ENCODE data around the gene SMYD4. TPM values are rescaled to one million over a fixed set of nuclear protein-coding genes. Genes with fewer than 3 reads are reported as not detected.

Gene SMYD4
- total and polyA plus RNA-seq, 9 of the 15 experiments (the other 6 are each of a cell fraction or from before 2014, with no cell fraction given) = 1.3 to 10.2 (median 6.7) TPM

DNA sequence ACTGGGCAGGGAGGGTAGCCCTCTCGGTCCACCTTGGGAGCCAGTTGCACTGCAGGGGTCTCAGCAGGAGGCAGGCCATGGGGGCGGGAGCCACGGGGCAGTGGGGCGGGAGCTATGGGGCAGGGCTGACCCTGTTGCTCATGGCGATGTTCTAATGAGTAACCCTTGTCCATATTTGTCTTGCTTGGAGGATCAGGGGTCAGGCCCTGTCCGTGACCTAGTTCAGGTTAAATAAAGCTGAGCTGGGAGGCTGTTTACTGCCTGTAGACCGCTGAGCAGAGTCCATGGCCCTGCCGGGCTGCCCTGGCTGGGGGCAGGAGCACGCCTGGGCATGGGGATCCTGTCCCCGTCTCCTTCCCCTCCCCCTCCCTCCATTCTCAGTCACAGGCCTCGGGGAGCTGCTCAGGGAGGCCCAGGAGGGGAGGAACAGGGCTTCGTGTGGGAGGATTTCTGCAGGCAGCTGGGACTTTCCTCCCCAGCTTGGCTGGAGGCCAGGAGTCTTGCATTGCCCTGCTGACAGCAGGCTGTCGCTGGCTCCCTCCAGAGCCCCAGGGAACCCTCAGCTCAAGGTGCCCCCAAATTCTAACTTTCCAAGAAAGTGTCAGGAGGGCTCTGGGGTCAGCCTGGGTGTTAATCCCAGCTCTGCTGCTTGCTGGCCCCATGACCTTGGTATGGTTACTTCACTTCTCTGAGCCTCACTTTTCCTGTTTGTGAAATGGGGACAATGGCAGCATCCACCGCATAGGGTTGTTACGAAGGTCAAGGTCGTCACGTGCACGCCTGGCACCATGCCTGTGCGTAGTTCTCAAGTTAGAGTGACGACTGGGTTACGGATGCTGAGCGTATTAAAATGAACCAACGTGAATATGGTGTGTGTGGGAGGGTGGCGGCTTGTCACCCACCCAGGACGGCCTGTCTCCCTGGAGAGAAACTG, 93.1 kb downstream of the SMYD4 start (continued):
- peak; percentile 85 for TF ChIP-seq ESRRA (IDR thresholded peaks at IDR 0.05; ENCODE audit: borderline replicate concordance, low read depth)
- no peak for TF ChIP-seq ZNF384 (IDR thresholded peaks at IDR 0.05; ENCODE audit: low read depth, low read length)
- TF ChIP-seq, protein P1, sequence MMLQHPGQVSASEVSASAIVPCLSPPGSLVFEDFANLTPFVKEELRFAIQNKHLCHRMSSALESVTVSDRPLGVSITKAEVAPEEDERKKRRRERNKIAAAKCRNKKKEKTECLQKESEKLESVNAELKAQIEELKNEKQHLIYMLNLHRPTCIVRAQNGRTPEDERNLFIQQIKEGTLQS (IDR thresholded peaks at IDR 0.05) = 0 out of 2 replicates have a peak, but pooled peaks have one; percentile 12
- TF ChIP-seq, protein P1 (CRISPR knock-in tag; conservative IDR thresholded peaks at IDR 0.05) = no peak
- 0 out of 2 replicates have a peak, but pooled peaks have one; percentile 21 for TF ChIP-seq XRCC5 (IDR thresholded peaks at IDR 0.05; ENCODE audit: low read depth, low read length)
- TF ChIP-seq EP300 (IDR thresholded peaks at IDR 0.05; ENCODE audit: low read length) = 0 out of 2 replicates have a peak, but pooled peaks have one; percentile 25
- 0 out of 2 replicates have a peak, but pooled peaks have one; percentile 21 for TF ChIP-seq MYC (IDR thresholded peaks at IDR 0.05; ENCODE audit: low read depth, low read length)
- no peak for TF ChIP-seq MYC (CRISPR knock-in tag; IDR thresholded peaks at IDR 0.05; ENCODE audit: borderline replicate concordance, low read depth)
- peak; percentile 38; the same call in 1 of the 2 replicates for TF ChIP-seq POLR2AphosphoS5 (IDR thresholded peaks at IDR 0.05; ENCODE audit: control insufficient read depth, insufficient read depth, low read depth, low read length)
- TF ChIP-seq FOXJ2 (tag; IDR thresholded peaks at IDR 0.05) = 0 out of 2 replicates have a peak, but pooled peaks have one; percentile 26
- TF ChIP-seq, protein P2, sequence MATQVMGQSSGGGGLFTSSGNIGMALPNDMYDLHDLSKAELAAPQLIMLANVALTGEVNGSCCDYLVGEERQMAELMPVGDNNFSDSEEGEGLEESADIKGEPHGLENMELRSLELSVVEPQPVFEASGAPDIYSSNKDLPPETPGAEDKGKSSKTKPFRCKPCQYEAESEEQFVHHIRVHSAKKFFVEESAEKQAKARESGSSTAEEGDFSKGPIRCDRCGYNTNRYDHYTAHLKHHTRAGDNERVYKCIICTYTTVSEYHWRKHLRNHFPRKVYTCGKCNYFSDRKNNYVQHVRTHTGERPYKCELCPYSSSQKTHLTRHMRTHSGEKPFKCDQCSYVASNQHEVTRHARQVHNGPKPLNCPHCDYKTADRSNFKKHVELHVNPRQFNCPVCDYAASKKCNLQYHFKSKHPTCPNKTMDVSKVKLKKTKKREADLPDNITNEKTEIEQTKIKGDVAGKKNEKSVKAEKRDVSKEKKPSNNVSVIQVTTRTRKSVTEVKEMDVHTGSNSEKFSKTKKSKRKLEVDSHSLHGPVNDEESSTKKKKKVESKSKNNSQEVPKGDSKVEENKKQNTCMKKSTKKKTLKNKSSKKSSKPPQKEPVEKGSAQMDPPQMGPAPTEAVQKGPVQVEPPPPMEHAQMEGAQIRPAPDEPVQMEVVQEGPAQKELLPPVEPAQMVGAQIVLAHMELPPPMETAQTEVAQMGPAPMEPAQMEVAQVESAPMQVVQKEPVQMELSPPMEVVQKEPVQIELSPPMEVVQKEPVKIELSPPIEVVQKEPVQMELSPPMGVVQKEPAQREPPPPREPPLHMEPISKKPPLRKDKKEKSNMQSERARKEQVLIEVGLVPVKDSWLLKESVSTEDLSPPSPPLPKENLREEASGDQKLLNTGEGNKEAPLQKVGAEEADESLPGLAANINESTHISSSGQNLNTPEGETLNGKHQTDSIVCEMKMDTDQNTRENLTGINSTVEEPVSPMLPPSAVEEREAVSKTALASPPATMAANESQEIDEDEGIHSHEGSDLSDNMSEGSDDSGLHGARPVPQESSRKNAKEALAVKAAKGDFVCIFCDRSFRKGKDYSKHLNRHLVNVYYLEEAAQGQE (IDR thresholded peaks at IDR 0.05; ENCODE audit: borderline replicate concordance) = peak; percentile 35; the same call in 1 of the 2 replicates
- TF ChIP-seq, protein P2 (CRISPR knock-in tag; IDR thresholded peaks at IDR 0.05; ENCODE audit: low read depth) = no peak
- TF ChIP-seq HDAC2 (IDR thresholded peaks at IDR 0.05) = 0 out of 2 replicates have a peak, but pooled peaks have one; percentile 30
- TF ChIP-seq, protein P3, sequence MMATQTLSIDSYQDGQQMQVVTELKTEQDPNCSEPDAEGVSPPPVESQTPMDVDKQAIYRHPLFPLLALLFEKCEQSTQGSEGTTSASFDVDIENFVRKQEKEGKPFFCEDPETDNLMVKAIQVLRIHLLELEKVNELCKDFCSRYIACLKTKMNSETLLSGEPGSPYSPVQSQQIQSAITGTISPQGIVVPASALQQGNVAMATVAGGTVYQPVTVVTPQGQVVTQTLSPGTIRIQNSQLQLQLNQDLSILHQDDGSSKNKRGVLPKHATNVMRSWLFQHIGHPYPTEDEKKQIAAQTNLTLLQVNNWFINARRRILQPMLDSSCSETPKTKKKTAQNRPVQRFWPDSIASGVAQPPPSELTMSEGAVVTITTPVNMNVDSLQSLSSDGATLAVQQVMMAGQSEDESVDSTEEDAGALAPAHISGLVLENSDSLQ (IDR thresholded peaks at IDR 0.05) = peak; percentile 18; the same call in 1 of the 2 replicates
- no peak for TF ChIP-seq IFI16 (CRISPR knock-in tag; IDR thresholded peaks at IDR 0.05)
- peak in 1 of 2 experiments; percentile 28; a peak in 1 of 4 replicates for TF ChIP-seq SRF (CRISPR knock-in tag; IDR thresholded peaks at IDR 0.05)
- peak; percentile 62 for TF ChIP-seq CBFA2T3 (IDR thresholded peaks at IDR 0.05)

Measured in K562 (cell line).